HCT116 (cell line): ENCODE results near the gene FHDC1. TPM values are rescaled to one million over a fixed set of nuclear protein-coding genes. Genes with fewer than 3 reads are reported as not detected.

Source experiments
- ATAC-seq: fragments of 200-7000 bp; cut with Tn5 transposase; 2 replicates; pipeline ENCODE4 v1.9.1; 2020; ENCODE audit warnings: mild to moderate bottlenecking, moderate library complexity
- BruUV-seq: library from RNA; stranded (reverse); fragments of 400-500 nt; replicated peaks from 2 replicates; lab custom pipeline; 2021; lab: Mats Ljungman, UMichigan
- CTCF ChIA-PET: fragments of 300-600 bp; sonication (Branson Sonifier 250); formaldehyde crosslinking; loops from one replicate; lab custom pipeline; 2021; ENCODE audit warnings: antibody characterized with exemption; lab: Charles Lee
- POLR2A ChIA-PET: fragments of 300-600, 350-600 bp; sonication (Branson Sonifier 250); formaldehyde crosslinking; loops from one replicate; lab custom pipeline; 2021; ENCODE audit warnings: antibody characterized with exemption; lab: Charles Lee
- RAD21 ChIA-PET, 2 experiments: fragments of 300-600 bp; sonication (Branson Sonifier 250); formaldehyde crosslinking; loops; one replicate each; lab custom pipeline; 2023; ENCODE audit warnings: low total read pairs in 2 of 2; ENCODE audit not compliant: uncharacterized antibody in 2 of 2, unreplicated experiment in 2 of 2, low non-redundant PET in 1 of 2; lab: Charles Lee
- DNase-seq: peaks from one replicate; pipeline ENCODE4 v3.0.0-alpha.2; 2010; ENCODE audit warnings: low read depth, low spot score
- H2AFZ ChIP-seq: fragments of 200-600 bp; shearing (Covaris generic), sonication (generic); 2 replicates; pipeline ENCODE4 v1.6.1; 2017; ENCODE audit warnings: low read depth, mixed run types, mixed read lengths, antibody characterized with exemption, low read length; ENCODE audit not compliant: poor library complexity, severe bottlenecking
- H3K27ac ChIP-seq: 2 replicates; pipeline ENCODE4 v1.5.1; 2012; ENCODE audit warnings: low read depth, low read length
- H3K27me3 ChIP-seq: fragments of 200-600 bp; sonication (generic); 2 replicates; pipeline ENCODE4 v1.6.1; 2016; ENCODE audit warnings: mixed run types, low read length, mixed read lengths; ENCODE audit not compliant: insufficient read depth
- H3K36me3 ChIP-seq, 2 experiments: fragments of 200-500 bp in 1 of 2; fragments of 200-600 bp in 1 of 2; sonication (Bioruptor generic) in 1 of 2; sonication (generic) in 1 of 2; 2 replicates each; pipeline versions ENCODE4 v1.5.1 to v1.6.1; 2014 to 2016; ENCODE audit warnings: low read length in 2 of 2, inconsistent platforms in 1 of 2, mixed read lengths in 1 of 2, mixed run types in 1 of 2; ENCODE audit not compliant: insufficient read depth in 2 of 2, control insufficient read depth in 1 of 2
- H3K4me1 ChIP-seq, 2 experiments: fragments of 200-600 bp in 1 of 2; sonication (generic) in 1 of 2; 2 replicates each; pipeline versions ENCODE4 v1.5.1 to v1.6.1; 2012 to 2017; ENCODE audit warnings: low read length in 2 of 2, inconsistent platforms in 1 of 2, mild to moderate bottlenecking in 1 of 2, mixed read lengths in 1 of 2, mixed run types in 1 of 2, moderate library complexity in 1 of 2; ENCODE audit not compliant: insufficient read depth in 2 of 2, control insufficient read depth in 1 of 2
- H3K4me2 ChIP-seq: fragments of 200-600 bp; sonication (generic); 2 replicates; pipeline ENCODE4 v1.6.1; 2017; ENCODE audit warnings: mixed run types, low read length, mixed read lengths
- H3K4me3 ChIP-seq, 2 experiments: fragments of 200-600 bp in 1 of 2; sonication (generic) in 1 of 2; replicated peaks in 1 of 2; 2 replicates each; pipeline ENCODE4 v1.5.1; 2011 to 2016; ENCODE audit warnings: low read length in 2 of 2, control low read depth in 1 of 2, low read depth in 1 of 2, mild to moderate bottlenecking in 1 of 2, mixed read lengths in 1 of 2, mixed run types in 1 of 2
- H3K79me2 ChIP-seq: fragments of 200-600 bp; sonication (generic); 2 replicates; pipeline ENCODE4 v1.6.1; 2017; ENCODE audit warnings: mild to moderate bottlenecking, mixed run types, low read length, moderate library complexity, mixed read lengths; ENCODE audit not compliant: insufficient read depth
- H3K9ac ChIP-seq: fragments of 200-600 bp; sonication (generic); 2 replicates; pipeline ENCODE4 v1.6.1; 2016; ENCODE audit warnings: low read length, mixed read lengths
- H3K9me2 ChIP-seq: fragments of 200-600 bp; sonication (generic), shearing (Covaris generic); 2 replicates; pipeline ENCODE4 v1.6.1; 2017; ENCODE audit warnings: mixed run types, mild to moderate bottlenecking, moderate library complexity; ENCODE audit not compliant: insufficient read depth
- H3K9me3 ChIP-seq, 2 experiments: fragments of 200-500 bp in 1 of 2; fragments of 200-600 bp in 1 of 2; sonication (Bioruptor generic) in 1 of 2; sonication (generic) in 1 of 2; 2 replicates each; pipeline ENCODE4 v1.6.1; 2014 to 2017; ENCODE audit warnings: low read length in 2 of 2, mixed read lengths in 2 of 2, inconsistent platforms in 1 of 2, low read depth in 1 of 2, mild to moderate bottlenecking in 1 of 2, mixed run types in 1 of 2, moderate library complexity in 1 of 2; ENCODE audit not compliant: control insufficient read depth in 1 of 2, insufficient read depth in 1 of 2
- H4K20me1 ChIP-seq: fragments of 200-600 bp; sonication (generic), shearing (Covaris generic); 2 replicates; pipeline ENCODE4 v1.6.1; 2017; ENCODE audit warnings: mixed run types, mild to moderate bottlenecking, moderate library complexity; ENCODE audit not compliant: insufficient read depth
- EGR1 ChIP-seq: IDR thresholded peaks from 2 replicates; pipeline ENCODE4 v1.6.1; 2012; ENCODE audit warnings: low read depth
- ELF1 ChIP-seq: IDR thresholded peaks from 2 replicates; pipeline ENCODE4 v1.6.1; 2012; ENCODE audit warnings: low read depth, borderline replicate concordance
- EZH2phosphoT487 ChIP-seq: fragments of 200-600 bp; IDR thresholded peaks from 2 replicates; pipeline ENCODE4 v1.6.1; 2018; ENCODE audit warnings: antibody characterized with exemption, borderline replicate concordance
- JUND ChIP-seq: IDR thresholded peaks from 2 replicates; pipeline ENCODE4 v1.6.1; 2012
- POLR2A ChIP-seq: IDR thresholded peaks from 2 replicates; pipeline ENCODE4 v1.7.0; 2011; ENCODE audit warnings: borderline replicate concordance; ENCODE audit not compliant: insufficient read depth, insufficient read length; ENCODE audit errors: extremely low read depth
- TCF7L2 ChIP-seq: IDR thresholded peaks from 2 replicates; pipeline ENCODE4 v1.7.0; 2011; ENCODE audit warnings: borderline replicate concordance, inconsistent platforms; ENCODE audit not compliant: insufficient read depth, insufficient read length; ENCODE audit errors: extremely low read depth
- ZNF274 ChIP-seq: fragments of 200-500 bp; sonication (Bioruptor generic); IDR thresholded peaks from 2 replicates; pipeline ENCODE4 v1.6.1; 2014; ENCODE audit warnings: mild to moderate bottlenecking, low read depth, low read length, inconsistent platforms
- intact Hi-C: fragments of 100-400 bp; cut with micrococcal nuclease; formaldehyde crosslinking; loops from 2 replicates; pipeline ENCODE4 v1.10.0; 2022
- total RNA-seq: library from RNA; stranded (reverse); gene quantifications from one replicate; pipeline ENCODE4 v1.2.1, GENCODE V29; 2021; ENCODE audit not compliant: unreplicated experiment
- TF ChIP-seq, protein P1 (sequence below): IDR thresholded peaks from 2 replicates; pipeline ENCODE4 v1.6.1; 2012
- TF ChIP-seq, protein P2 (sequence below): IDR thresholded peaks from 2 replicates; pipeline ENCODE4 v1.6.1; 2012; ENCODE audit warnings: low read depth
- TF ChIP-seq, protein P3 (sequence below), 3 experiments: fragments of 200-600 bp in 1 of 3; sonication (generic) in 1 of 3; IDR thresholded peaks in 2 of 3; conservative IDR thresholded peaks in 1 of 3; 2 replicates each; pipeline ENCODE4 v1.5.1; 2012 to 2017; ENCODE audit warnings: low read depth in 2 of 3, low read length in 2 of 3, antibody characterized with exemption in 1 of 3, borderline replicate concordance in 1 of 3, control low read depth in 1 of 3, mild to moderate bottlenecking in 1 of 3, mixed read lengths in 1 of 3, mixed run types in 1 of 3, moderate library complexity in 1 of 3; ENCODE audit not compliant: insufficient read depth in 1 of 3

The FHDC1 gene
- total RNA-seq, 1 experiment from 2014 or later: 1.8 TPM

DNA sequence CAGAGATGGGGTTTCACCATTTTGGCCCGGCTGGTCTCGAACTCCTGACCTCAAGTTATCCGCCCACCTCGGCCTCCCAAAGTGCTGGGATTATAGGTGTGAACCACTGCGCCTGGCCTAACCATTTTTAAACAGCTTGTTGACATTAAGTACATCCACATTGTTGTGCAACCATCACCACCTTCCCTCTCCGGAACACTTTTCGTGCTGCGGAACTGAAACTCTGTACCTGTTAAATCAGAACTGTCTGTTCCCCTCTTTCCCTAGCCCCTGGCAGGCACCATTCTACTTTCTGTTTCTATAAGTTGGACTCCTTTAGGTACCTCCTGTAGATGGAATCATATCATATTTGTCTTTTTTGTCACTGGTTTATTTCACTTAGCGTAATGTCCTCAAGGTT lies 9.5 kb downstream of the FHDC1 start:
- intact Hi-C loops: no loop called here
- H3K9me2 ChIP-seq: no peaks in the 10 kb centered on the region
- BruUV-seq: no TSS peak
- H3K27me3 ChIP-seq: no peaks in the 10 kb centered on the region
- ChIA-PET POLR2A (no interaction called here), RAD21 (no interaction called here), CTCF (no interaction called here)
- no peak overlapping the region for H3K27ac ChIP-seq
- H3K9me3 ChIP-seq: no peaks in the 10 kb centered on the region
- H3K4me1 ChIP-seq: no peaks in the 10 kb centered on the region
- no peak for ATAC-seq
- no peaks in the 10 kb centered on the region for H3K36me3 ChIP-seq
- no peaks in the 10 kb centered on the region for H4K20me1 ChIP-seq
- TF ChIP-seq POLR2A (no peak), TCF7L2 (no peak), ELF1 (no peak), ZNF274 (no peak), JUND (no peak), EZH2phosphoT487 (no peak), EGR1 (no peak)
- TF ChIP-seq, protein P1, sequence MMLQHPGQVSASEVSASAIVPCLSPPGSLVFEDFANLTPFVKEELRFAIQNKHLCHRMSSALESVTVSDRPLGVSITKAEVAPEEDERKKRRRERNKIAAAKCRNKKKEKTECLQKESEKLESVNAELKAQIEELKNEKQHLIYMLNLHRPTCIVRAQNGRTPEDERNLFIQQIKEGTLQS: no peak
- TF ChIP-seq, protein P2, sequence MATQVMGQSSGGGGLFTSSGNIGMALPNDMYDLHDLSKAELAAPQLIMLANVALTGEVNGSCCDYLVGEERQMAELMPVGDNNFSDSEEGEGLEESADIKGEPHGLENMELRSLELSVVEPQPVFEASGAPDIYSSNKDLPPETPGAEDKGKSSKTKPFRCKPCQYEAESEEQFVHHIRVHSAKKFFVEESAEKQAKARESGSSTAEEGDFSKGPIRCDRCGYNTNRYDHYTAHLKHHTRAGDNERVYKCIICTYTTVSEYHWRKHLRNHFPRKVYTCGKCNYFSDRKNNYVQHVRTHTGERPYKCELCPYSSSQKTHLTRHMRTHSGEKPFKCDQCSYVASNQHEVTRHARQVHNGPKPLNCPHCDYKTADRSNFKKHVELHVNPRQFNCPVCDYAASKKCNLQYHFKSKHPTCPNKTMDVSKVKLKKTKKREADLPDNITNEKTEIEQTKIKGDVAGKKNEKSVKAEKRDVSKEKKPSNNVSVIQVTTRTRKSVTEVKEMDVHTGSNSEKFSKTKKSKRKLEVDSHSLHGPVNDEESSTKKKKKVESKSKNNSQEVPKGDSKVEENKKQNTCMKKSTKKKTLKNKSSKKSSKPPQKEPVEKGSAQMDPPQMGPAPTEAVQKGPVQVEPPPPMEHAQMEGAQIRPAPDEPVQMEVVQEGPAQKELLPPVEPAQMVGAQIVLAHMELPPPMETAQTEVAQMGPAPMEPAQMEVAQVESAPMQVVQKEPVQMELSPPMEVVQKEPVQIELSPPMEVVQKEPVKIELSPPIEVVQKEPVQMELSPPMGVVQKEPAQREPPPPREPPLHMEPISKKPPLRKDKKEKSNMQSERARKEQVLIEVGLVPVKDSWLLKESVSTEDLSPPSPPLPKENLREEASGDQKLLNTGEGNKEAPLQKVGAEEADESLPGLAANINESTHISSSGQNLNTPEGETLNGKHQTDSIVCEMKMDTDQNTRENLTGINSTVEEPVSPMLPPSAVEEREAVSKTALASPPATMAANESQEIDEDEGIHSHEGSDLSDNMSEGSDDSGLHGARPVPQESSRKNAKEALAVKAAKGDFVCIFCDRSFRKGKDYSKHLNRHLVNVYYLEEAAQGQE: no peak
- TF ChIP-seq, protein P3, sequence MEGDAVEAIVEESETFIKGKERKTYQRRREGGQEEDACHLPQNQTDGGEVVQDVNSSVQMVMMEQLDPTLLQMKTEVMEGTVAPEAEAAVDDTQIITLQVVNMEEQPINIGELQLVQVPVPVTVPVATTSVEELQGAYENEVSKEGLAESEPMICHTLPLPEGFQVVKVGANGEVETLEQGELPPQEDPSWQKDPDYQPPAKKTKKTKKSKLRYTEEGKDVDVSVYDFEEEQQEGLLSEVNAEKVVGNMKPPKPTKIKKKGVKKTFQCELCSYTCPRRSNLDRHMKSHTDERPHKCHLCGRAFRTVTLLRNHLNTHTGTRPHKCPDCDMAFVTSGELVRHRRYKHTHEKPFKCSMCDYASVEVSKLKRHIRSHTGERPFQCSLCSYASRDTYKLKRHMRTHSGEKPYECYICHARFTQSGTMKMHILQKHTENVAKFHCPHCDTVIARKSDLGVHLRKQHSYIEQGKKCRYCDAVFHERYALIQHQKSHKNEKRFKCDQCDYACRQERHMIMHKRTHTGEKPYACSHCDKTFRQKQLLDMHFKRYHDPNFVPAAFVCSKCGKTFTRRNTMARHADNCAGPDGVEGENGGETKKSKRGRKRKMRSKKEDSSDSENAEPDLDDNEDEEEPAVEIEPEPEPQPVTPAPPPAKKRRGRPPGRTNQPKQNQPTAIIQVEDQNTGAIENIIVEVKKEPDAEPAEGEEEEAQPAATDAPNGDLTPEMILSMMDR (IDR thresholded peaks at IDR 0.05 in 2 of 3, conservative IDR thresholded peaks at IDR 0.05 in 1 of 3; ENCODE audit: borderline replicate concordance in 1 of 3, insufficient read depth in 1 of 3, low read depth in 2 of 3, low read length in 2 of 3): no peak
- no peak overlapping the region for H3K4me2 ChIP-seq
- no peak overlapping the region for H3K4me3 ChIP-seq
- no peak overlapping the region for H2AFZ ChIP-seq
- DNase-seq: no peak
- no peaks in the 10 kb centered on the region for H3K79me2 ChIP-seq
- H3K9ac ChIP-seq: no peak overlapping the region
